Stimulated activated CD4-positive, alpha-beta T cell treated with anti-CD3 and anti-CD28 coated beads, Interleukin-2, amount 100 ng/mL, for 4 hours (primary cell): ENCODE results near the gene TPD52L1.

Experiments used
- DNase-seq: peaks from one replicate; pipeline ENCODE4 v3.0.0-alpha.2; 2020; ENCODE audit warnings: low read depth

TPD52L1 gene

GRCh38 chr6:125245109-125245508, 91.5 kb downstream of the TPD52L1 start:
- no peak for DNase-seq

GRCh38 chr6:125245523-125246264, 92.1 kb downstream of the TPD52L1 start:
- no peak for DNase-seq

- DNase-seq: no peak
Measured at GRCh38 chr6:125246566-125246965, 93.0 kb downstream of the TPD52L1 start.

- no peak for DNase-seq
Measured at GRCh38 chr6:125248136-125248535, 94.6 kb downstream of the TPD52L1 start.

DNA sequence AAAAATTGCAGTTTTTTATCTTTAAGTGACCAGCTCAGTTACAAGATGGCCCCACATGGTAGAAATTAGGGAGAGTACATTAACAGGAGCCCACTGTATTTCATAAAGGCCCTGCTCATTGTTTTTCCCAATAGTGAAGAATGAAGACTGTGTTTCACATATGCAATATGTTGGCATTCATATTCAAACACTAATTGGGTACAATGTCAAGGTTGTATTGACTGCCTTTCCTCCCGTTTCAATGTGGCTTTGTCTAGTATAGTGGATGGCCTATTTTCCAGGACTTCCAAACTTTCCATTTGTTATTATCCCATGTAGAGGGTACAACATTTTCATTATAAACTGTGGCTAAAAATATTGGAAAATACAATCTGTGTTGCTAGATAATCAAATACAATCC, 96.9 kb downstream of the TPD52L1 start:
- DNase-seq: no peak

DNA sequence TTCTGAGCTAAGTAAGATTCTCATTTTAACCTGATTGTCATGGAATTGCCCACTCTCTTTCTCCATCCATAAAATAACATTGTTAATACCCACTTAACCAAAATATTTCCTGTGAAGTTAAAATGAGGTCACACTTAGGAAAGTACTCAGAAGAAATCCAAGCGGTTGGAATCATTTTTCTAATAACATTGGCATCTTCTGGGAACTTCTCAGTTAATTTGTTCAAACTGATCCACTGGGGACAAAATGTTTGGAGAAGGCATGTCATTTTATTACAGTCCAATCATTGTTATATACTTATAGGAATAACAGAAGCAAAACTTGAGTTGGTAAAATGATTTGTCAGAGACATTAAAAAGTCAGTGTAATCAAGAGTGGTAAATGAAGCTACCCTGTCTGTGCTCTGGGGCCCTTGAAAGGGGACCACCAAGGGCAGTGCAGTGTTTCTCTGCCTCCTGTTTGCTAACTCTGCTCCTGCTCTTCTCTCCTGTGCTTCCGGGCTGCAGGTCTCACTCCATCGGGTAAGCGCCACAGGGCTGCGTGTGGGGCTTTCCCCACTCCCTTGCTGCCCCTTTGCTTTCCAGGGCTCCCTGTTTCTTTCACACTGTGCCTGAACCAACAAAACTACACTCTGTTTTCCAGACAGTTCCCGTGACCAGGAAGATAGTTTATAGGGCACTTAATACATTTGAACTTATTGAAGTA, 98.1 kb downstream of the TPD52L1 start:
- no peak for DNase-seq

DNA sequence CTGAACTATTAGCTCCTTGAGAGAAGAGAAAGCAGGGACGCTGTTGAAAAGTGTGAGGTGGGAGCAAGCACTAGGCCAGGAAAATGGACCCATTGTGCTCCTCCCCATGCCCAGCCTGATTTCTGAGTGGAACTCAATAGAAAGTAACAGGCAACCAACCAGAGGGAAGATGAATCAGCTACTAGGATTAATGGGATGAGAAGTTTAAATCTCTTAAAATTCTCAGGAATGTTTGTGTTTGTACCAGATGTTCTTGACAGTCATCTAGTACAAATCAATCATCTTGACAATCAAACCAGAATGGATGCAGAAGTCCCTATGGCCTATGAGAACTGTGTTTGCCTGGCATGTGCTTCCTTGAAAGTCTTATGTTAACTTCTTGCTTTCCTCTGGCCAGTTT, 99.3 kb downstream of the TPD52L1 start:
- DNase-seq: no peak

DNA sequence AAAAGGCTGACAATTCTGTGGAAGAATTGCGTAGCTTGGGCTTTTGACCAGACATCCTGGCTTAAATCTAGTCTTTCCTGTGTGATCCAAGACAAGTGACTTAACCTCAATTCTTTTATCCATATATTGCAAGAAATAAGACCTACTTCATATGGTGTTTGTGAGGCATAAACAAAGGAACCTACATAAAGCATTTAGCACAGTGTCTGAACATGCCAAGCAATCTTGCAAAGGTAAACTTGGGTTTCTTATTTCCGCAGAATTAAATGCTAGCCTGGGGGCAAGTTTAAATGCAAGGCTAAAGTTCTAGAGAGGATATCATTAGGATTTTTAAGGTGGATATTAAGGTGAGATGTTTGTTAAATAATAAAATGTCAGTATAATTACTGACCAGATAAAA, 100.3 kb downstream of the TPD52L1 start:
- DNase-seq: no peak

GRCh38 chr6:125254321-125254720, 100.7 kb downstream of the TPD52L1 start:
- no peak for DNase-seq

- no peak for DNase-seq
Measured at GRCh38 chr6:125255201-125255600, 101.6 kb downstream of the TPD52L1 start.

- DNase-seq: no peak
Measured at GRCh38 chr6:125257351-125257750, 103.8 kb downstream of the TPD52L1 start.

GRCh38 chr6:125258651-125259353, 105.2 kb downstream of the TPD52L1 start:
- DNase-seq: no peak

DNA sequence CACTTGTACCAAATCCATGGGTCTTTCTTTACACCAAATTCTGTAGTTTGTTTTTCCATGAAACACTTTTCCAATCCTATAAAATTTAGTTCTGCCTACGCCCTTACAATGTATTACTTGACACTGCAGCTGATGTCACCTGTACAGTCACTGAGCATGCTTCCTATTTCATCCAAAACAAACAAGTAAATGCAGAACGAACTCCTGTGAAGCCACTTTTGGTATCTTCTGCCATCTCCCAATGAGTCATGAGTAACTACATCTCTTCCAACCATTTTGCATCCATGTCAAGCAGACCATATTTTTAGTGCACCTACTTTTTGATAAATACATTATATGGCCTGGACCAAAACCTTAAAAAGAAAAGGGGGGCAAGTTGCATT, 105.8 kb downstream of the TPD52L1 start:
- no peak for DNase-seq

- no peak for DNase-seq
Measured at GRCh38 chr6:125262016-125263013, 108.7 kb downstream of the TPD52L1 start.

DNA sequence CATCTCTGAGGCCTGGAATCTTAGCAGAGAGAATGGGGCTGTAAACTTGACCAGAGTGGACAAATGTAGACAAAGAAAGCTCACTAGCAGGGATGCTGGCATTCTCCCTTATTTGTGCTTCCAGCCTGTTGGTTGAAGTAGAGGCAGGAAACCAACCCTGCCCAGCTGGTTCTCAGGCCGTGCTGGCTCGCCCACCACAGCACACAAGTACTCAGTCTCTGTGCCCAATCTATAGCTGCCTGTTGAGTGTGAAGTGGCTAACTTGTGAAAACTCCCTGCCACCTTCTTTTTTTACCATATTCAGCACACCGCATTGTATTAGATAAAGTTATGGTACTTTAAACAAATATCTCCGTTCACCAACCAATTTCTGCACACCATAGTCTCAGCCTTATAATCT, 110.9 kb downstream of the TPD52L1 start:
- DNase-seq: no peak

GRCh38 chr6:125267806-125268523, 114.4 kb downstream of the TPD52L1 start:
- no peak for DNase-seq

- no peak for DNase-seq
Measured at GRCh38 chr6:125268765-125269164, 115.2 kb downstream of the TPD52L1 start.

GRCh38 chr6:125269328-125269985, 115.9 kb downstream of the TPD52L1 start:
- DNase-seq: no peak

- DNase-seq: no peak
Measured at GRCh38 chr6:125270380-125270779, 116.8 kb downstream of the TPD52L1 start.

DNA sequence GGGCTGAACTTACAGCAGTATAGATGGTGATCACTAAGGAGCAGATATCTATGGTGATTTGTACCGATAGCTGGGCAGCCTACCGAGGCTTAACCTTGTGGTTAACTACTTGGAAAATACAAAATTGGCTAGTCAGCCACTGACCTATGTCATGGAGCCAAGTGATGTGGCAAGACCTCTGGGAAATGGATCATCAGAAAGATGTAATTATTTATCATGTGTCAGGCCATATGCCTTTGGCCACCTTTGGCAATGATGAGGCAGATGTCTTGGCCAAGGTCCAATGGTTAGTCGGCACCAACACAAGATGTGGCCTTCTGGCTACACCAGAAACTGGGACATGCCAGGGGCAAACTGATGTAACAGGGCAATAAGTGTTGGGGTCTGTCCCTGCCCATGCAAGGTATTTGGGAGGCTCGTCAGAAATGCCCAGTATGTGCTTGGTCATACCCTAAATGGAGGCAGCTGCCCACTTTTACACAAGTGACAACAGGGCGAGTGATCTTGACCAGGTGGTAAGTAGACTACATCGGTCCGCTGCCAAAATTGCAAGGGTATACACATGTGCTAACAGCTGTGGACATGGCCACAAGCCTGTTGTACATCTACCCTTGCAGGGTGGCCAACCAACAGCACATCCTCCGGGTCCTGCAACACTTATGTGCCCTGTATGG, 118.0 kb downstream of the TPD52L1 start:
- DNase-seq: no peak
